HG03135 (cell line): ENCODE data around the gene NIPBL.
"Not testable (repeated sequence)": the region's sequence is repeated elsewhere in the genome, so short reads cannot be mapped to it uniquely, and the experiment has no call there.

Experiments used
- ATAC-seq: cut with Tn5 transposase; IDR thresholded peaks from one replicate; pipeline ENCODE4 v1.9.1; 2021; ENCODE audit warnings: mild to moderate bottlenecking, moderate library complexity; ENCODE audit not compliant: unreplicated experiment

Gene NIPBL, protein sequence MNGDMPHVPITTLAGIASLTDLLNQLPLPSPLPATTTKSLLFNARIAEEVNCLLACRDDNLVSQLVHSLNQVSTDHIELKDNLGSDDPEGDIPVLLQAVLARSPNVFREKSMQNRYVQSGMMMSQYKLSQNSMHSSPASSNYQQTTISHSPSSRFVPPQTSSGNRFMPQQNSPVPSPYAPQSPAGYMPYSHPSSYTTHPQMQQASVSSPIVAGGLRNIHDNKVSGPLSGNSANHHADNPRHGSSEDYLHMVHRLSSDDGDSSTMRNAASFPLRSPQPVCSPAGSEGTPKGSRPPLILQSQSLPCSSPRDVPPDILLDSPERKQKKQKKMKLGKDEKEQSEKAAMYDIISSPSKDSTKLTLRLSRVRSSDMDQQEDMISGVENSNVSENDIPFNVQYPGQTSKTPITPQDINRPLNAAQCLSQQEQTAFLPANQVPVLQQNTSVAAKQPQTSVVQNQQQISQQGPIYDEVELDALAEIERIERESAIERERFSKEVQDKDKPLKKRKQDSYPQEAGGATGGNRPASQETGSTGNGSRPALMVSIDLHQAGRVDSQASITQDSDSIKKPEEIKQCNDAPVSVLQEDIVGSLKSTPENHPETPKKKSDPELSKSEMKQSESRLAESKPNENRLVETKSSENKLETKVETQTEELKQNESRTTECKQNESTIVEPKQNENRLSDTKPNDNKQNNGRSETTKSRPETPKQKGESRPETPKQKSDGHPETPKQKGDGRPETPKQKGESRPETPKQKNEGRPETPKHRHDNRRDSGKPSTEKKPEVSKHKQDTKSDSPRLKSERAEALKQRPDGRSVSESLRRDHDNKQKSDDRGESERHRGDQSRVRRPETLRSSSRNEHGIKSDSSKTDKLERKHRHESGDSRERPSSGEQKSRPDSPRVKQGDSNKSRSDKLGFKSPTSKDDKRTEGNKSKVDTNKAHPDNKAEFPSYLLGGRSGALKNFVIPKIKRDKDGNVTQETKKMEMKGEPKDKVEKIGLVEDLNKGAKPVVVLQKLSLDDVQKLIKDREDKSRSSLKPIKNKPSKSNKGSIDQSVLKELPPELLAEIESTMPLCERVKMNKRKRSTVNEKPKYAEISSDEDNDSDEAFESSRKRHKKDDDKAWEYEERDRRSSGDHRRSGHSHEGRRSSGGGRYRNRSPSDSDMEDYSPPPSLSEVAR (N-terminal part only)

DNA sequence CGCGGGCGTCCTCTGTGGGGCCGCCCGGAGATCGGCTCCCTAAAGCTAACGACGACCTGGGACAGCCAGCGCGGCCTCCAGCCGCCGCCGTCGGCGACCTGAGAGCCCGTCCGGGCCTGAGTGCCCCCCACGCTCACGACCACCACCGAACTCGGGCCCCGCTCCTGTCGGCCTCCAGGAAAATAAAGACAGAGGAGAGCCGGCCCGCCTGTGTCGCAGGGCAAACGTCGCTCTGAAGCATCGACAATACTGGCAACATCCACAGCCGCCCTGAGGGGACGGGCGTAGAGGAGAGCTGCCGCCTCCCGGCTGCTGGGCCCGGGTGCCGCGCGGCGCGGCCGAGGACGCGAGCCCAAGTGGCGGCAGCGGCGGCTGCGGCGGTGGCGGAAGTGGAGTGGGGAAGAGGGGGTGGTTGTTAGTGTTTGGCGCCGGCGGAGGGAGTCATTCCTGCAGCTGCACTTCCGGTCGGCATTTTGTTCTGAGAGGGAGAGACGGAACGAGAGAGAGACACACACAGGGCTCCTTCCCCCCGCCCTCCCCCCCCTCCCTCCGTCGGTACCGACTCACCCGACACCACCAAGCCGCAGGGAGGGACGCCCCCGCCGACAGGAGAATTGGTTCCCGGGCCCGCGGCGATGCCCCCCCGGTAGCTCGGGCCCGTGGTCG is at the start of gene NIPBL:
Gene NIPBL (plus strand): TSS at position 471 of the 666 bp plus-strand sequence. CDS start 76,928 bp downstream, outside the sequence.
- peak; percentile 54 for ATAC-seq

- no peak for ATAC-seq
Observed at GRCh38 chr5:36832274-36832673, 44.3 kb upstream of the NIPBL start.

DNA sequence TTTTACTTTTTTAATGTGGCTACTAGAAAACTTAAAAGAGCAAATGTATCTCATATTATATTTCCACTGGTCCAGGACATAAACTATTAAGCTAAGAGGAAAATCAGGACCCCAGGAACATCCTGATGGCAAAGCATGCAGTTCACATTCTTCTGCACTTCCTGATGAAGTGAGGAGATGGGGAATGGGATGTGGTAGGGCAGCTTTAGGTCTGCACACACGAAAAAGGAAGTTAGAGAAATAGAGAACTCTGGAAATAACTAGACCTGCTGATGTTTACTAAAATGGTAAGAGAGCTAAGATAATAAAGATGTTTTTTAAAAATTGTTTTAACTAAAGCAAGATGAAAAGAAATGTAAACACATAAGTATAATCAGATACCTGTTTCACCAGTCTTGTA is 39.7 kb upstream of the NIPBL start:
- ATAC-seq = no peak

DNA sequence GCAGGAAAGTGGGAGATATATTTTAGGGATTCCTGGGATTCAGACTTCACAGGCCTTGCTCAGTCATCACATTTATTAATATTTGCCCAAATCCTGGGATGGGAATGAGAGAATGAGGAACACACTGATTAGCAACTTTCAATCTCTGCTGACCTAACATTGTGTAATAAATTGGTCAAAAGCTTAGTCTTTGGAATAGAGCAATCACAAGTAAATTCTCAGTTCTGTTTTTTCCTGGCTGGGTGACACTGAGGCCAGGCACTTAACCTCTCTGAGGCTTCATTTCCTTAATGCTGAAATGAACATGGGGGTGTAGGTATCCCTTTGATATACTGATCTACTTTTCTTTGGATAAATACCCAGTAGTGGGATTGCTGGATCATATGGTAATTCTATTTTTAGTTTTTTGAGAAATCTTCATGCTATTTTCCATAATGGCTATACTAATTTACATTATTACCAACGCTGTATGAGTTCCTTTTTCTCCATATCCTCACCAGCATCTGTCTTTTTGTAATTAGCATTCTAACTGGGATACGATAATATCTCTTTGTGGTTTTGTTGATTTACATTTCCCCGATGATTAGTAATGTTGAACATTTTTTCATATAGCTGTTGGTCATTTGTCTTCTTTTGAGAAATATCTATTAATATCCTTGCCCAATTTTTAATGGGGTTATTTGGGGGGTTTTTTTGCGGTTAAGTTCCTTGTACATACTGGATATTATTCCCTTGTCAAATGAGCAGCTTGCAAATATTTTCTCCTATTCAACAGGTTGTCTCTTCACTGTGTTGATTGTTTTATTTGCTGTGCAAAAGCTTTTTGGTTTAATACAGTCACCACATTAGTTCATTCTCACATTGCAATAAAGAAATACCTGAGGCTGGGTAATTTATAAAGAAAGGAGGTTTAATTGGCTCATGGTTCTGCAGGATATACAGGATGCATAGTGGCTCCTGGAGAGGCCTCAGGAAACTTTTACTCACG is 36.8 kb upstream of the NIPBL start:
- ATAC-seq = no peak

GRCh38 chr5:36841677-36842076 is 34.9 kb upstream of the NIPBL start:
- no peak for ATAC-seq

DNA sequence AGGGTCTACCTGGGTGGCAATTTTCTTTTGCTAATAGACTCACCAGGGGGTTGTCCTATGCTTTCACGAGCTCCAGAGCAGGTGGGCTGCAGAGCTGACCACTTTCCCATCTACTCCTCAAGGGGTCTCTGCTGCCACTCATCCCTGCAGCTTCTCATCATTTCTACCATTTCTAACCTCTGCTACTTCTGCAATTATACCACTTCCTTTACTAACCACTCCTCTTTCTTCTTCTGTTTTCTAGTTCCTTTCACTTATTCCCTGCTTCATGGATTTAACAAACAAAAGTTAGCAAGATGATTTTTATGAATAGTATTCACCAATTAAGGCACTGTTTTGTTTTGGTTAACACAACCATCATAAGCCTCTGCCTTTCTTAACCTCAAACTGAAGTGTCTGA is 34.5 kb upstream of the NIPBL start:
- no peak for ATAC-seq

DNA sequence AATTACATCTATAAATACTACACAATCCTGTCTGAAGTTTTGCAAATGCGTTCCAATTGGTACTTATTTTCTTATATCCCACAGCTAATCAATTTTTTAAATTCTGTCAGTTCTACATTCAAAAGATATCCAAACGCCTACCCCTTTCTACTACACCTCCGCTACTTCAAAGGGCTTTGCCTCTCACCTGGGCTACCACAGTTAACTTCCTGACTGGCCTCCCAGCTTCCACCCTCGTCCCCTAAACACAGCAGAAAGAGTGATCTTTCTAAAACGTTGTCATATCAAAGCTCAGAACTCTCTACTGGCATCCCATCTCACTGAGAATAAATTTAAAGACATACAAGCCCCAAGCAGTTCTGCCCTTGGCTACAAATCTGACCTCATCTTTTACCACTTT is 32.3 kb upstream of the NIPBL start:
- no peak for ATAC-seq

- not testable (repeated sequence) for ATAC-seq
Observed at GRCh38 chr5:36848545-36848944, 28.0 kb upstream of the NIPBL start.

- not testable (repeated sequence) for ATAC-seq
Observed at GRCh38 chr5:36852903-36853302, 23.7 kb upstream of the NIPBL start.

GRCh38 chr5:36854402-36855140 is 22.0 kb upstream of the NIPBL start:
- no peak for ATAC-seq

- ATAC-seq = no peak
Observed at GRCh38 chr5:36855141-36855495, 21.5 kb upstream of the NIPBL start.

DNA sequence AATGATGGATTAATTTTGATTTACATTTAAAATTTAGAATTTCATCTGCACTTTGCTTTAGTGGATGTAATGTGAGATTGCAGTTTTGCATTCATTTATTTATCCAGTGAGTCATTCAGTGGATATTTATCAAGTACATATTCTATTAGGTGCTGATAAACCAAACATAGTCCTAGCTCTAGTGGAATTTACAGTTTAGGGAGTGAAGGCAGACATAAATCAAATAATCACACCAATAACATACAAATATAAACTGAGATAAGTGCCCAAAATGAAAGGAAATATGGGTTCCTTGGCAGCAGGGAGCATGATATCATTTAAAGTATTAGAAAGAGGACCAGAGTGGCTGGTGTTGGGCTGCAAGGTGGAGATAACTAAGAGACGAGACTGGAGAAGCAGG is 14.7 kb upstream of the NIPBL start:
- ATAC-seq = no peak

DNA sequence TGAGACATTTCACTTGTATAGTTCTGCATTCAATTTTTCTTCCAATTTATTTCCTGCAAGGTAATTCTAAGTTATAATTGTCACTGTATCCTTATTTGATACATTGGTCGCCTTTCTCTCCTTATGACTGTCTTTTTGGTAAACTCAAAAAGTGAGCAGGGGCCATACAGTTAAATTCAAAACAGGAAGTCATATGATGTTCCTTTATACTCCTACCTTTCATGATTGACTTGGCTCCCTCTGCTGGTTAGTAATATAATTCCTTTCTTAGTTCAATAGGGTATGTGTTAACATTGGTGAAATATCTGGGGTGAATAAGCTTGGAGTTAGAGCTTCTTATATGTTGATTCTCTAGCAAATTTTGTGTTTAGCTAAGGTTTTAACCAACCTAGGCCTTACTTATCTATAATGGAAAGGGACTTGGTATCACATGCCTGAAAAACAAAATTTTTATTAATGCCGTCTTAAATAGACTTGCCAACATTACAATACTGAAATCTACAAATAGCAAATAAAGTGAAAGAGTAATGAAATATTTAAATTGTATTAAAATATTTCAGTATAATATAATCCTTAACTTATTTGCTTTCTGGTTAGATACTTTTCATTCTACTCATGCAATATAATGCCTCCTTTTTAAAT is 6.0 kb upstream of the NIPBL start:
- peak; percentile 72 for ATAC-seq

DNA sequence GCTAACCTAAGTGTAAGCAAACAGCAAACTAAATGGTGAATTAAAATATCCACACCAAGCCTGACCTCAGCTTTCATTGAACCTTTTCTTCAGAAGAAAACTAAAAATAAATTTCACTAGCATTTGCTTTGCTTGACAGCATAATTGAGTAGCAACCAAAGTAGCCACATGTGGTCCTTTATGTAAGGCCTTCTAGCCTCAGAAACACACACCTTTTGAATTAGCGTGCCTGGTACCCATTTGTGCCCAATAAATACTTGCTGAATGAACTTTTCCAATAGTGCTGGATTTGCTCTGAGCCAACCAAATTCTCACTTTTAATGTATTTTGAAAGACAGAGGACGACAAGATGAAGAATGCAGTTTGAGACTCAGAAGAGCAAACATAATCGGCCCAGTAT is 2.1 kb upstream of the NIPBL start:
- ATAC-seq = no peak

- ATAC-seq = no peak
Observed at GRCh38 chr5:36875051-36875789, 1.3 kb upstream of the NIPBL start.

DNA sequence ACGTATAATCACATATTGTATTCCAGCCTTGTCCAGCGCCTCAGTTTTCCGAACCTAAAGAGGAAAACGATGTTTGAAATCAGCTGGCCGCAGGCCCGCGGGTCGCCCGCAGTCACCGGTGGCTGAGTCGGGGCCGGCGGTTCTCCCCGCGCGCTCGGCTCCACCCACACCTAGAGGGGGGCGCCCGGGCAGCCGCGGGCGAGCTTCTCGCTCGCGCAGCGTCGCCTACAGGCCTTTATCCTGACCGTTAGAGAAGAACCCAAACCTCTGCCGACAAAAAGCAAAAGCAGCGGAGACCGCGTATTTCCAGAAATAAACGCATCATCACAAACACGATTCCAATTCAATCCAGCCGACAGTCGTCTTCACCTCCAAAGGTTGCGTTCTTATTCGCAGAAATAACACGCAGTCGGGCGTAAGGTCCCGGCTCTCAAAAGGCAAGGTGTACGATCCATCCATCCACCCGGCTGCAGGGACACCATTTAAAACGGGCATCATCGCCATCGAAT is 725 bp upstream of the NIPBL start:
- ATAC-seq = peak; percentile 57

DNA sequence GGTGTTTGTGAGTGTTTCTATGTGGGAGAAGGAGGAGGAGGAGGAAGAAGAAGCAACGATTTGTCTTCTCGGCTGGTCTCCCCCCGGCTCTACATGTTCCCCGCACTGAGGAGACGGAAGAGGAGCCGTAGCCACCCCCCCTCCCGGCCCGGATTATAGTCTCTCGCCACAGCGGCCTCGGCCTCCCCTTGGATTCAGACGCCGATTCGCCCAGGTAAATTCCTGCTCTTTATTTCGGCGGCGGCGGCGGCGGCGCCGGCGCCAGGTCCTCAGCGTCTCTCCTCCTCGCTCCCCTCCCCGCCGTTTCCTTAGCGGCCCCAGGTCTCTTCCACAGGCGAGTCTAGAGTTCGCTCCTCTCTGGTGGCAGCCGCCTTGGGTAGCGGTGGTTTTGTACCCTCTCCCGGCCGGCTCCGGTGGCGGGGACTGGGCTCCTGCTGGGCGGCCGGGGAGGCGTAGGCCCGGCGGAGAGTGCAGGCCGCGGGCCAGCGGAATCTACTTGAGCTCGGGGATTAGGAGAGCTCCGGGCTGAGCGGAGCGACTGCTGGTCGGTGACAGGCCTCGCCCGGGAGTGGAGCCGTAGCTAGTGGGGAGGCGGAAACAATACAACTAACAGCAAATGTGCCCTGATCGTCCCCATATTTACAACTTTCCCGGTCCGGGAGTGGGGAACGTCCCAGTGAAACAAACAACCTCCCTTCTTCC is 547 bp downstream of the NIPBL start:
- ATAC-seq = peak; percentile 20
